Measurements from ENCODE around the gene CYP8B1. TPM values are rescaled to one million over a fixed set of nuclear protein-coding genes. Genes with fewer than 3 reads are reported as not detected.

Gene CYP8B1
- total RNA-seq, 1 experiment from 2014 or later = 0.12 TPM

GRCh38 chr3:42829083-42829627 is 46.5 kb downstream of the CYP8B1 start:
- Histone ChIP-seq H3K9me3 (ENCODE audit: control insufficient read depth in 1 of 2, insufficient read depth in 1 of 2, low read depth in 1 of 2, low read length in 2 of 2) (no peaks in the 10 kb centered on the region), H2AFZ (ENCODE audit: low read depth, low read length, poor library complexity, severe bottlenecking) (no peak overlapping the region), H3K9ac (ENCODE audit: low read length) (no peak overlapping the region), H3K79me2 (ENCODE audit: insufficient read depth, low read length) (no peaks in the 10 kb centered on the region), H4K20me1 (ENCODE audit: insufficient read depth) (no peaks in the 10 kb centered on the region), H3K4me1 (ENCODE audit: control insufficient read depth in 1 of 2, insufficient read depth in 2 of 2, low read length in 2 of 2) (peaks cover 3 to 29% of the 10 kb centered on the region in 2 experiments), H3K4me3 (replicated peaks in 1 of 2; ENCODE audit: low read depth in 1 of 2, low read length in 2 of 2) (no peak overlapping the region), H3K27ac (ENCODE audit: low read depth, low read length) (no peak overlapping the region), H3K4me2 (ENCODE audit: low read length) (peak overlapping the region; percentile 43), H3K9me2 (ENCODE audit: insufficient read depth) (no peaks in the 10 kb centered on the region), H3K27me3 (ENCODE audit: insufficient read depth, low read length) (no peaks in the 10 kb centered on the region), H3K36me3 (ENCODE audit: control insufficient read depth in 1 of 2, insufficient read depth in 2 of 2, low read length in 2 of 2) (no peaks in the 10 kb centered on the region)
- TF ChIP-seq SRF (IDR thresholded peaks at IDR 0.05; ENCODE audit: low read depth) (no peak), FOSL1 (IDR thresholded peaks at IDR 0.05; ENCODE audit: low read depth) (peak; percentile 34)
- DNase-seq (ENCODE audit: low read depth, low spot score) (peak; percentile 19), ATAC-seq (peak; percentile 49)
- RAD21 ChIA-PET (ENCODE audit: low non-redundant PET in 1 of 2, low total read pairs in 2 of 2, uncharacterized antibody in 2 of 2, unreplicated experiment in 2 of 2) = no interaction called here
- POLR2A ChIA-PET = no interaction called here
- intact Hi-C loops (cut with micrococcal nuclease) = loop anchor here (10.0 kb wide), 1 partner anchor 284 kb away; no protein-coding TSS in a partner anchor
- BruUV-seq (replicated peaks) = no TSS peak
- CTCF ChIA-PET = interaction anchor here (1.0 to 1.1 kb wide), 2 partner anchors 11 to 599 kb away, joined by 3 to 5 read pairs; no protein-coding TSS in a partner anchor

- CTCF ChIA-PET = interaction anchor here (1.2 kb wide), 1 partner anchor 49 kb away, joined by 3 read pairs; no protein-coding TSS in a partner anchor
- intact Hi-C loops (cut with micrococcal nuclease) = loop anchor here (10.0 kb wide), 1 partner anchor 283 kb away; no protein-coding TSS in a partner anchor
- DNase-seq (ENCODE audit: low read depth, low spot score) (no peak), ATAC-seq (no peak)
- Histone ChIP-seq H3K27ac (ENCODE audit: low read depth, low read length) (no peak overlapping the region), H3K9me3 (ENCODE audit: control insufficient read depth in 1 of 2, insufficient read depth in 1 of 2, low read depth in 1 of 2, low read length in 2 of 2) (no peaks in the 10 kb centered on the region), H3K9ac (ENCODE audit: low read length) (no peak overlapping the region), H4K20me1 (ENCODE audit: insufficient read depth) (no peaks in the 10 kb centered on the region), H3K27me3 (ENCODE audit: insufficient read depth, low read length) (no peaks in the 10 kb centered on the region), H3K4me1 (ENCODE audit: control insufficient read depth in 1 of 2, insufficient read depth in 2 of 2, low read length in 2 of 2) (peaks cover 3 to 37% of the 10 kb centered on the region in 2 experiments), H2AFZ (ENCODE audit: low read depth, low read length, poor library complexity, severe bottlenecking) (no peak overlapping the region), H3K4me3 (replicated peaks in 1 of 2; ENCODE audit: low read depth in 1 of 2, low read length in 2 of 2) (no peak overlapping the region), H3K4me2 (ENCODE audit: low read length) (no peak overlapping the region), H3K36me3 (ENCODE audit: control insufficient read depth in 1 of 2, insufficient read depth in 2 of 2, low read length in 2 of 2) (no peaks in the 10 kb centered on the region), H3K9me2 (ENCODE audit: insufficient read depth) (no peaks in the 10 kb centered on the region), H3K79me2 (ENCODE audit: insufficient read depth, low read length) (no peaks in the 10 kb centered on the region)
- RAD21 ChIA-PET (ENCODE audit: low non-redundant PET in 1 of 2, low total read pairs in 2 of 2, uncharacterized antibody in 2 of 2, unreplicated experiment in 2 of 2) = no interaction called here
- no TSS peak for BruUV-seq (replicated peaks)
- POLR2A ChIA-PET = no interaction called here
- TF ChIP-seq ZFX (IDR thresholded peaks at IDR 0.05) (no peak), POLR2A (IDR thresholded peaks at IDR 0.05; ENCODE audit: borderline replicate concordance, extremely low read depth, insufficient read depth, insufficient read length) (no peak), CBX3 (IDR thresholded peaks at IDR 0.05; ENCODE audit: low read depth) (no peak), FOSL1 (IDR thresholded peaks at IDR 0.05; ENCODE audit: low read depth) (no peak), ZBTB33 (IDR thresholded peaks at IDR 0.05; ENCODE audit: extremely low read depth, insufficient replicate concordance, low read length) (no peak), JUND (IDR thresholded peaks at IDR 0.05) (no peak), SRF (IDR thresholded peaks at IDR 0.05; ENCODE audit: low read depth) (no peak), EZH2phosphoT487 (IDR thresholded peaks at IDR 0.05; ENCODE audit: borderline replicate concordance) (no peak), SP1 (IDR thresholded peaks at IDR 0.05; ENCODE audit: low read depth) (no peak), YY1 (IDR thresholded peaks at IDR 0.05; ENCODE audit: extremely low read depth, insufficient replicate concordance, low read depth, low read length) (no peak), RAD21 (IDR thresholded peaks at IDR 0.05; ENCODE audit: low read depth) (no peak), SIN3A (IDR thresholded peaks at IDR 0.05; ENCODE audit: low read depth) (no peak), ELF1 (IDR thresholded peaks at IDR 0.05; ENCODE audit: borderline replicate concordance, low read depth) (no peak), POLR2AphosphoS5 (IDR thresholded peaks at IDR 0.05; ENCODE audit: low read depth, low read length) (no peak), TCF7L2 (IDR thresholded peaks at IDR 0.05; ENCODE audit: borderline replicate concordance, extremely low read depth, insufficient read depth, insufficient read length) (no peak), ZNF274 (IDR thresholded peaks at IDR 0.05; ENCODE audit: low read depth, low read length) (no peak)
- TF ChIP-seq, protein P1, sequence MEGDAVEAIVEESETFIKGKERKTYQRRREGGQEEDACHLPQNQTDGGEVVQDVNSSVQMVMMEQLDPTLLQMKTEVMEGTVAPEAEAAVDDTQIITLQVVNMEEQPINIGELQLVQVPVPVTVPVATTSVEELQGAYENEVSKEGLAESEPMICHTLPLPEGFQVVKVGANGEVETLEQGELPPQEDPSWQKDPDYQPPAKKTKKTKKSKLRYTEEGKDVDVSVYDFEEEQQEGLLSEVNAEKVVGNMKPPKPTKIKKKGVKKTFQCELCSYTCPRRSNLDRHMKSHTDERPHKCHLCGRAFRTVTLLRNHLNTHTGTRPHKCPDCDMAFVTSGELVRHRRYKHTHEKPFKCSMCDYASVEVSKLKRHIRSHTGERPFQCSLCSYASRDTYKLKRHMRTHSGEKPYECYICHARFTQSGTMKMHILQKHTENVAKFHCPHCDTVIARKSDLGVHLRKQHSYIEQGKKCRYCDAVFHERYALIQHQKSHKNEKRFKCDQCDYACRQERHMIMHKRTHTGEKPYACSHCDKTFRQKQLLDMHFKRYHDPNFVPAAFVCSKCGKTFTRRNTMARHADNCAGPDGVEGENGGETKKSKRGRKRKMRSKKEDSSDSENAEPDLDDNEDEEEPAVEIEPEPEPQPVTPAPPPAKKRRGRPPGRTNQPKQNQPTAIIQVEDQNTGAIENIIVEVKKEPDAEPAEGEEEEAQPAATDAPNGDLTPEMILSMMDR (IDR thresholded peaks at IDR 0.05 in 2 of 3, conservative IDR thresholded peaks at IDR 0.05 in 1 of 3; ENCODE audit: borderline replicate concordance in 1 of 3, insufficient read depth in 1 of 3, low read depth in 2 of 3, low read length in 2 of 3) = no peak
Observed at GRCh38 chr3:42827654-42828053, 48.0 kb downstream of the CYP8B1 start.

All from HCT116 (cell line).